Measurements from ENCODE around the gene HSPBP1.
"Not testable (repeated sequence)": the region's sequence is repeated elsewhere in the genome, so short reads cannot be mapped to it uniquely, and the experiment has no call there.

HSPBP1 gene

DNA sequence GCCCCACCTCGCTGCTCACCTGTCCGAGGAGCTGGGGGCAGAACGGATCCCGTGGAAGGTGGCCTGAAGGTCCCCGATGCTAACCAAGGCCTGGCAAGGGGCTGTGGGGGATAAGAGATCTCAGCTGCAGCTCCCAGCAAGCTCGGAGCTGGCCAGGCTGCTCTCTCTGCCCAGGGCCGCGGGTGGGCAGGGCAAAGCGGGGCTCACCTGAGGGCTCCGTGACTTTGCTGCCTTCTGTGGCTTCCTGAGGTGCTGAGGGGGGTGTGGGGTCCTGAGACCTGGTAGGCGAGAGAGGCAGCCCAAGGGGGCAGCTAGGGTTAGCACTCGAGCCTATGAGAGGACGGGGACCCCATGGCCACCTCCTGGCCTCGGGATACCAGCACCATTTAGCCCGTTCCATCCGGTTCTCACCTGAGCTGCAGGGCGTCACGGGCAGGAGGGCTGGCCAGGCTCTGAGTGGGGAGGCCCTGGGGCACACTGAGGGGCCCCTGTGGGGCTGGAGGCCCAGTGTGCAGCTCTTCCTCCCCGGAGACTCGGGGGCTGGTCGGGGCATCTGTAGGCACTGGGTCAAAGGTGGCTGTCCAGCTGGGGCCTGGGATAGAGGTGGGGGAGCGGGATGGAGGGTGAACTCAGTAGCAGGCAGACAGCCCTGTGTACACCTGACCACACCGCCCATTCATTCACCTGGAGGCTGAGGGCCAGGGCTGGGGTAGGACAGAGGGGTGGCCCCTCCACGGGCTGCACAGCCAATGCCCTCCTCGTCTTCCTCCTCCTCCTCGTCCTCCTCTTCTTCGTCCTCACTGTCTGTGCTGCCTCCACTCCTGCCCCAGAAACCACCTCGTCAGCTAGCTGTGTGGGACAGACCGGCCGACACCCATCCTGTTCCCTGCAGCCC, 48.3 kb downstream of the HSPBP1 start:
- no peak for DNase-seq

DNA sequence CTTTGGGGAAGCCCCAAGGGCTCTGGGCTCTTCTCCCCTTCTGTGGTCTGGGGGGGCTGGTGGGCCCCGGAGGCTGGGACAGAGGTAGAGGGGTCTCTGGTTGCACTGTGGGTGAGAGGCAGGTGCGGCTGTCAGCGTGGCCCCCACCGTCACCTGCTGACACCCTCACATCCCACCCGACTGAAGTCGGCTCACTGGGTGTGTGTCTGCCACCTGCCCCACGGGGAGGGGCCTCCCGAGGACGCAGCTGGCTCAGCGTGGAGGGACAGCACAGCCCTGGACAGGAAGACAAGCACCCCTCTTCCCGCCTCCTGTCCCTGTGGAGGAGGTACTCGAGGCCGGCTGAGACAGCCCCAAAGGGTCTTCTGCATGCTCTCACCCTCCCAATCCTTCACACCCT, 49.1 kb downstream of the HSPBP1 start:
- DNase-seq = no peak

DNA sequence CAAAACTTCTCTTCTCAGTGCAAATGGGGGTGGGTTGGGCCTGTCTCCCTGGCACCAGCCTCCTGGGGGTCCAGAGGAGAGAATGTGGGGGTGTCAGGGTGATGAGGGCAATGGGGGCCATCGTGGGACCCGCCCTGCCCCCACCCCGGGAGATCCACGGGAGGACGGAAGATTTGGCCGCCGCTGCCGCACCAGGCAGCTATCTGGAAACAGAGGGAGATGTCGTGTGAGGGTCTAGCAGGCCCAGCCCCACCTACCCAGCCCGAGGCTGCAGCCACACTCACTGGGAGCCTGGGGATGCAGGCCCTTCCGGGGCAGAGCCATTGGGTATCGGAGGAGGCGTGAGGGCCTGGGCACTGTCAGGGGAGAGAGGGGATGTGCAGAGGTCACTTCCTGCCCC, 49.6 kb downstream of the HSPBP1 start:
- no peak for DNase-seq

DNA sequence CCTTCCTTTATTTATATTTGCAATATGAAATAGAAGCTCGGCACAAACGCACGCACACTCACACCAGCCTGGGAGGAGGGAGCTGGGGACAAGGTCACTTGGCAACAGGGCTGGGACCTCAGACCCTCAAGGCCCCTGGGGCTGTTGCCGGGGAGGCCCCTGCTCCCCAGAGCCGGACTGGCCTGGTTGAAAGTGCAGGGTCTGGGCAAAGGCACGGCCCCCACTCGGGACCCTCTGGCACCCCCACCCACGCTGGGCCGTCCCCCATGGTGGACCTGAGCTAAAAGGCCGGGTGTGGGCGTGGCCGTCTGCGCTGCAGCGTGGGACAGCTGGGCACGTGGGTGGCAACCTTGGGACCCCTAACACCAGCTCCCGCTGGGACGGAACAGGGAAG, 50.1 kb downstream of the HSPBP1 start:
- no peak for DNase-seq

DNA sequence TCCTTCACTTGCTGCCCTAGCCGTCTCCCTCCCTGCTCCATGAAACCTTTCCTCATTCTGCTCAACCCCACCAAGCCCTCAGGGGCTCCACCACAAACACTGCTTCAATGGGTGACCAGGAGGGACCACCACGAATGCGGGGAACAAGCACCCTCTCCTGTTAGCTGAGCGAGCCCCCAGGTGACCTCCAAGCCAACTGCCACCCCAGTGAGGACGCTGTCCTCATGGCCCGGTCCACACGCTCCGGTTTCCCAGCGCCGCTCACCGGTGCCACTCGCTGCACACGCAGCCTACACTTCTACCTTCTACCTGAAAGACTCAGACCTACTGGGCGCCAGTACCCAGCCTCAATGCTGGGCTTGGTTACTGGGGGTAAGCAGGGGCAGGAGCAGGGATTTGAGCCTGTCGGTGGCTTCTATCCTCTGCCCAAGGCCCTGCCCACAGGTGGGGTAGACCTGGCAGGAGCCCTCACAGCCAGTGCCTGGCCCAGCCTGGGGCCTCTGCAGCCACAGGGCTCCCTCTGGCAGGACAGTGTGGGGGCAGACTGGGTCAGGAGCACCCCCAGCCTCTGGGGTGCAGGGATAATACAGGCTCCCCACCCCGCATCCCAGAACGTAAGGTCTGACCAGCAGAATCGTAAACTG, 50.6 kb downstream of the HSPBP1 start:
- DNase-seq = no peak

DNA sequence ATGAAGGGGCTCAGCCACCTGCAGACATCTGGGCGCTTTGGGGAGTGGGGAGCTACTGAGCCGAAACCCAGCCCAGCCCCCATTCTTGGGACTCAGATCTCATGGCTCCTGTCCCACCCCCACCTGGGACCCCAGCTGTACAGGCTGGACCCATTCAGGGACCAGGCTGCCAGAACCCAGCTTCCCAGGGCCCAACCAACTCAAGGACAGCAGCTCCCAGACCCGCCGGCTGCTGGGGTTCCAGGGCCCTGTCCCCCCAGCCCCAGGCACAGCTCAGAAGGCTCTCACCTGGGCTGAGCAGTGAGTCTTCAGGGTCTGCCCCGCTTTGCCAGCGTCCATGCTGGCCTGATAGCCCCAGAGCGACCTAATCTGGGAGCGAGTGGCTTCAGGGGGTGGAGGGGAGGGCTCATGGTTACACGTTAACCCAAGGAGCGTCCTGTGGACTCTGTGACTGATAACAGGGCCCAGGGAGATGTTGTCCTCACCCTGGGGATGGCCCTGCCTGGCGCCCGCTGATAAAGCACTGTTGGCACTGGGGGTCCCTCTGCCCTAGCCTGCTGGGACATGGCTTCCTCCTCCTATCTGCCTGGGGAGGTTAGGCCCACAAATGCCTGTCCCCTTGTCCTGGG, 51.4 kb downstream of the HSPBP1 start, which contains the start of gene TMEM86B:
TMEM86B (minus strand) TSS at position 361 of the 629 bp plus-strand sequence; CDS start at position 339, 22 bp downstream.
- DNase-seq = no peak

DNA sequence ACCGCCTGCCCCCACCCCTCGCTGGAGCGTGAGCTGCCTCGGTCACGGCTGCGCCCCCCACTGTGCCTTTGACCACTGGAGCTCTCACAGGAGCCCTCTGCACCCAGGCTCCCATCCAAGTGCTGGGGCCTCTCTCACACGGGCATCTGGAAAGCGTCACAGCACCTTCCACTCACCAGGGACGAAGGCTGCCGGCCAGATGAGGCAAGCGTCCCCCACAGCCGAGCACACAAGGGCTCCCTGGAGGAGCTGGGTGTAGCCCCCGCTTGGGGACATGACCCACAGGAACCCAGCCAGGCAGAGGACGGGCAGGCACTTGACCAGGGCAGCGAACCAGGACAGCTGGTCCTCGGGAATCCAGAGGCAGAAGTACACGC, 51.9 kb downstream of the HSPBP1 start:
- DNase-seq = no peak

DNA sequence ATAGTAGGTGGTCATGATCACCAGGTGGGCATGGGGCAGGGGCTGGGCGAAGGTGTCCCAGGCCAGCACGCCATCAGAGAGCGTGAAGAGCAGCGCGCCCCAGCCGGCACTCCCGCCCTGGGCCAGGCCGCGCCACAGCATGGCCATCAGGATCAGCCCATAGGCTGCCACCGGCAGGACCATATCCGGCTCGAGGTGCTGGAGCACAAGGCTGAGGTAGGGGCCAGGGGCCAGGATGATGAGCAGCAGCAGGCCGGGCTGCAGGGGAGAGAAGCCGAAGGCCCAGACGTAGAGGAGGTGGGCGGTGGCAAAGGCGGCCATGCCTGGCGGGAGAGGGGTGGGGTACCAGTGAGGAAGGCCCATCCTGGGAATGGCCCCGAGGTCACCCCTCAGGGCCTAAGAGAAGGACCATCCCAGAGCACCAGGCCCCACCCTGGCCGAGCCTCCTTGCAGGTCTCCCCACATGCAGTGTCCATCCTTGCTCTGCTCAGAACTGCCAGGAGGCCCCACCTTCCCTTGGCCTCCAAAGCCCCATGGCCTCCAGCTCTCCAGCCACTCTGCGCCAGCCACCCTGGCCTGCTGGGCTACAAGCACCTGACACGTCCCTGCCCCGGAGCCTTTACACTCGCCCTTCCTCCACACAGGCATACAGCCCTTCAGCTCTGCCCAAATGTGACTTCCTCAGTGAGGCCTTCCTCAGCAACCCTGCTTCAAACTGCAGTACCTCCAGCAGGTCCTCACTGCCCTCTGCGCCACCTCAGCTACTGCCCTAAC, 52.5 kb downstream of the HSPBP1 start:
- no peak for DNase-seq

DNA sequence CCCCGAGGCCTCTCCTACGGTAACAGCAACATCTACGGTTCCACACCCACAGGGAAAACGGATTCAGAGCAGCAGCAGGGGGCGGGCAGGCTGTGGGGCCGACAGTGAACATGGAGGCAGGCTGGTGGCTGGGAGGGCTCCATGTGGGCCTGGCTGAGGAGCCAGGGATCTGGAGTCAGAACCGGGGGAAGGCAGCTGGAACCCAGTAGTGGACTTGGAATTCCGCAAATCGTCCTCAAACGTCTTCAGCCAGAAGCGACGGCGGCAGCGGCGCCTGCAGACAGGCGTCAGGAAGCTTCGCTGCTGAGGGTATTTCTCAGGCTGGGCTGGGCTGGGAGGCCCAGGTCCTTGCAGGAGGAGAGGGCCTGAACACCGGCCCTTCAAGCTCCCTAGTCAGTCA, 53.1 kb downstream of the HSPBP1 start:
- DNase-seq = no peak

DNA sequence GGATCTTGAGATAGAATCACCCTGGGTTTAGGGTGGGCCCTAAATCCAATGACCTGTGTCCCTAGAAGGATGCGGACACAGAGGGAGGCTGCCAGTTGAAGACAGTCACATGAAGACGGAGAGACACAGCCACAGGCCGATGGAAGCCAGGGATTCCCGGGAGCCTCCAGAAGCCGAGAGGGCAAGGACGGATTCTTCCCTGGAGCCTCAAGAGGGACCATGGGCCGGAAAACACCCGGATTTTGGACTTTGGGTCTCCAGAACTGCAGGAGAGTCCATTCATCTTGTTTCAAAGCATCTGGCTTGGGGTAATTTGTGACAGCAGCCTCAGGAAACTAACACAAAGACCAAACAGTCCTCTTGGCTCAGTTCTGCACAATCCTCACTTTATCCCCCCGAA, 53.6 kb downstream of the HSPBP1 start:
- DNase-seq = no peak

DNA sequence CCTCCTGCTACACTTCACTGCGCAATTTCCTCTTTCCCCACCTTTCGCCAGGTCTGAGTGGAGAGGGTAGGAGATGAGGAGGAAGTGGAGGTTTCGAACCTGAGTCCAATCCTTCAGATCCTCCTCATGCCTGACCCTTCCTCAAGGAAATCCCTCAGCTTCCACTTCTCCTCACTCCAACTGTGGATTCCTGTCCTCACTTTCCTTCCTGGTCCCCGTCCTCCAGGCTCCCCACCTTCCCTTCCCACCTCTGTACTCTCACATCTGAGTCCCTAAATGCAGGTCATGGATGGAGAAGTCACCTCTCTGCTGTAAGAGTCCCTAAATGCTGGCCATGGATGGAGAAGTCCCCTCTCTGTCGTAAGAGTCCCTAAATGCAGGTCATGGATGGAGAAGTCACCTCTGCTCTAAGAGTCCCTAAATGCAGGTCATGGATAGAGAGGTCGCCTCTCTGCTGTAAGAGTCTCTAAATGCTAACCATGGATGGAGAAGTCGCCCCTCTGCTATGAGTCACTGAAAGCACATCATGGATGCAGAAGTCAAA, 54.4 kb downstream of the HSPBP1 start:
- no peak for DNase-seq

DNA sequence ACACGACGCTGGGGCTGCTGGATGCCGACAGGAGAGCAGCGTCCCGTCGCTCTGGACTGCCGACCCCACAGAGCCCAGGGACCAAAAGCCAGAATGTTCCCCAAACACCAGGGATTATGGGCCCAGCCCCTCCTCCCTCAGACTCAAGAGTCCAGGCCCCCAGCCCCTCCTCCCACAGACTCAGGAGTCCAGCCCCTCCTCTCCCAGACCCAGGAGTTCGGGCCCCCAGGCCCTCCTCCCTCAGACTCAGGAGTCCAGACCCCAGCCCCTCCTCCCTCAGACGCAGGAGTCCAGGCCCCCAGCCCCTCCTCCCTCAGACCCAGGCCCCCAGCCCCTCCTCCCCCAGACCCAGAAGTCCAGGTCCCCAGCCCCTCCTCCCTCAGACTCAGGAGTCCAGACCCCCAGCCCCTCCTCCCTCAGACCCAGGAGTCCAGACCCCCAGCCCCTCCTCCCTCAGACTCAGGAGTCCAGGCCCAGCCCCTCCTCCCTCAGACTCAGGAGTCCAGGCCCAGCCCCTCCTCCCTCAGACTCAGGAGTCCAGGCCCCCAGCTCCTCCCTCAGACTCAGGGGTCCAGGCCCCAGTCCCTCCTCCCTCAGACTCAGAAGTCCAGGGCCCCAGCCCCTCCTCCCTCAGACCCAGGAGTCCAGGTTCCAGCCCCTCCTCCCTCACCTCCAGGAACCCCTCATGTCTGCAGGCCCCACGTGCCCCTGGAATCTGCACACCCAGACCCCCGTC, 55.1 kb downstream of the HSPBP1 start:
- DNase-seq = not testable (repeated sequence)

DNA sequence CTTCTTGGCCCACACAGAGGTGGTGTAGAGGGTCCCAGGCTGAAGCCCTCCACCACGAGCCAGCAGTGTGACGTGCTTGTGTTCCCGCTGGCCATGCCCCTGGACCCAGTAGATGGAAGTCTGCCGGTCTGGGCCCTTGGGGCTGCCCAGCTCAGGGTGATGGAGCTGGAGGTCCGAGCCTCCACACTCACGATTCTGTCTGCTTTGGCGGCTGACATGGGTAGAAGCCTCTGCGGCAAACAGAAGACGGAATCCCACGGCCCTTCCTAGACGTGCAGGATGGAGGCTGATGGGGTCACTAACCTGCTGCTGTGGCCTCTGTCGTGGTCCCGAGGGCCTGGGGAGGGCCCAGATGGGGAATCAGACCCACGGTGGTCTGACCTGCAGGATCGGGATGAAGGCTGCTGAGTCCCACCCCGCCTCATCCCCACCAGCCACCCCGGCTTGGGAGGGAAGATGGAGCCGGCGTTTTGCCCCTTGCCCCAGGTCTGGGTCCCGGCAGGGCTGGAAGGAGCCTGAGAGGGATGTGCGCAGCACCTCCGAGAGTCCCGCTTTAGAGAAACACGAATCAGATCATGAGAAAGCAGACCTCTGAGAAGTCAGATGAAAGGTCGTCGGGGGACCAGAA, 55.8 kb downstream of the HSPBP1 start:
- DNase-seq = no peak

DNA sequence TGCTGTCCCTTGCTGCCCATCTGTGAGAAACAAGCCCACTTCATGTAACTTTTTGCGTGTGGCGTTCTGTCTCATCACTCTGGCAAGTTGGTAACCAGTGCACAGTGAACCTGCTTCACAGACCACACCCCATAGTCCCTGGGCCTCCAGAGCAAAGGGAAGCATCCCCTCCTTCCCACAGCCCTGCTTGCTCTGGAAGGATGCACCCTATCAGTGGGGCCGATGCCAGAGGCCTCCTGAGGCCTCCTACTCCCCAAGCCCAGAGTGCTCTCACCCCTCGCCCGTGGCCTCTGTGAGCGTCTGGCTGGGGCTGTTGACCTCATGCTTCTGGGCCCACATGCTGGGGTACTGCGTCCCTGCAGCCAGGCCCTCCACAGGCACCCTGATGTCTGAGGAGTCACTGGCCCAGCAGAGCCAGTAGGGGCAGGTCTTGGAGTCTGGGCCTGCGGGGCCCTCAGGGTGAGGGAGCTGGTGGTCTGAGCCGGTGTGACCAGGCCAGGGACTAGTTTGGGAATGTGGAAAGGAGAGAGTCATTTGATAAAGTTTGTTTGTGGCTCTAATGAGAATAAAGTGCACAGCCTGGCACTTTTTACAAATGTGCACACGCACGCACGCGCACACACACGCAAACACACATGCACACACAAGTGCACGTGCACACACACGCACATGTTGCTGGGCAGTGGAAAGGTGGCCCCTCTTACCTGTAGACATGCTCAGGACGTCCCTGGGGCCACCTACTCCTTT, 56.4 kb downstream of the HSPBP1 start:
- no peak for DNase-seq

DNA sequence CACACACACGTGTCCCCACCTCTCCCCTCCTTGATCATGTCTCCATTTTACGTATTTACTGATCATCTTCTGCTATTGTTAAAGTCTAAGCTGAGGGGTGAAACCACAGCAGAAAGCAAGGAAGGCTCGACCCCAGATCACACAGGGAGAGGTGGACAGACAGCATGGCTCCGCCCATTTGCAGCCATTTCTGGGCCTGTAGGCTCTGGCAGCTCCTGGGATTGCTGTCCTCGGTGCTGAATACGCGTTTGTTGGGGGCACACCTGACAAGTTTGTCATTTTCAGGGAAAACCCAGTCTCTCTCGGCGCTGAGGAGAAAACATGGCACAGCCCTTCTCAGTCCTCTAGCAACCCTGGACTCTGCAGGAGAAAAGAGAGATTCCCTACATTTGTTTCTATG, 59.4 kb downstream of the HSPBP1 start:
- no peak for DNase-seq

DNA sequence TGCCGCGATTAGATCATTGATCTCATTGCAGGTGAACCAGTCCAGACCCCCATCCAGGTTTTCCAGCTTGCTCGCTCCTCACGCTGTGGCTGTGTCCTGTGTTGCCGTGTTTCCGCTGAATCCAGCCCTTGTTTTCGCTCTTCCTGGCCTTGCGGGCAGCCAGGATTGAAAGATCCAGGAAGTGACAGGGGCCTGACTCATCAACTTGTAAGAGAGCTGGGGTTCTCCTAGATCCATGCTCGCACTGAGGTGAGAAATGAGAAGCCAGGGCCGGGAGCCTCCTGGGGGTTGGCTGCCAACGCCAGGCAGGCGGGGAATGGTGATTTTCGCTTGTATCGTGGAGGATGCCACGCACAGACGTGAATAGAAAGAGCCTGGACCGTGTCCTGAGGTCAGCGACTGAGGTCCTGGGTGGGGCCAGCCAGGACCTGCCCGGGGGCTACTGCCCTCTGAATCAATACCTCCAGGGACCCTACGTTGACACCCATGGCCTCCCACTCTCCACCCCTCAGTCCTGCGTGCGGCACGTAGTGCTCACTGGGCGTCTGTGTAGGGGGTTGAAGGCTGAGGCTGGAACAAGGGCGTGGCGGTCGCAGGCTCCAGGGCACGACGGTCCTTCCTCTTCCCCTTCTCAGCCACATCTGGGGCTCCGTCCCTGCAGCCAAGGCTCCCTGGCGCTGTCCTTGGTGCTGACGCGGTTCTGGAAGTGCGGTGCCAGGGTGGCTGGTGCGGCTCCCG, 63.3 kb downstream of the HSPBP1 start:
- DNase-seq = peak; percentile 92 to 93

DNA sequence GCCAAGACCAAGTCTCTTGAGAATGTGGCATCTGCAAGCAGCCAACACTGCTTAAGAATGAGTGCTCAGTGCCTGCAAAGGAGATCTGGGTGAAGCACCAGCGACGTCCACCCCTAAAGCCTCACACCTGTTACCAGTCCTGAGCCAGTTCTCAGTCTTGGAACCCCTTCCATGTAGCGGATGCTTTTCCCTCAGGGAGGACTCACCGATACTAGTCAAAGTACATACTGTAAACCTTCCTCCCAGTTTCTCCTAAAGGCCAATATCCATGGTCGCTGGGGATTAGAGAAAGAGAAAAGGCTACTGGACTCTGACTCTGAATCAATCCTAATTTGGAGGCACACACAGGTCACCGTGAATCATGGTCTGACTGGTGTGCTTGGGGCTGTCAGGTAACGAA, 66.4 kb downstream of the HSPBP1 start:
- DNase-seq = no peak

DNA sequence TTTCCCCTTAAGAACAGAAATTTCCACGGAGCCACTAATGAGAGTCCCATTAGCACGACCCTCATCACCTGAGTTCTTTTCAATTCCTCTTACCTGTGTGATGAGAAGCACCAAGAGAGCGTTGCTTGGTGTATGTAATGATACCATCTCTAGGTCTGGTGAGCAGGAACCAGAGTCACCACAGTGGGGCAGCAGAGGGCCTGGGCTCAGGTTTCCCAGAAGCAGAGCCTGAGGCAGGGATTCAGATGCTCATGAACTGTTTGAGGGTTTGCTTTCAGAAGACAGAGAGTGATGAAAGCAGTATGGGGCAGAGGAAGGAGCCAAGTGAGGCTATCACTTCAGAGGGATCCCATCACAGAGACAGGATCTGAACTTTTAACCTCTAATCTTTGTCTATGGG, 67.5 kb downstream of the HSPBP1 start:
- peak; percentile 21 to 75 for DNase-seq
